Esophagus squamous epithelium (tissue), 4 donors: ENCODE data around the gene KDM6B.
"Not testable (repeated sequence)": the region's sequence is repeated elsewhere in the genome, so short reads cannot be mapped to it uniquely, and the experiment has no call there.

Experiments used
- POLR2A ChIP-seq, 4 donors: fragments of 450-650 bp; IDR thresholded peaks; one replicate each; pipeline ENCODE4 v1.6.1; 2017; ENCODE audit warnings: antibody characterized with exemption in 4 of 4, mild to moderate bottlenecking in 4 of 4, moderate library complexity in 3 of 4
- TF ChIP-seq, protein P1 (sequence below), 6 experiments: fragments of 450-650 bp in 4 of 6; fragments of 200-600 bp in 2 of 6; sonication (generic) in 2 of 6; IDR thresholded peaks; one replicate each; pipeline ENCODE4 v1.5.1; 2016 to 2019; ENCODE audit warnings: antibody characterized with exemption in 6 of 6, mild to moderate bottlenecking in 4 of 6, moderate library complexity in 4 of 6

DNA sequence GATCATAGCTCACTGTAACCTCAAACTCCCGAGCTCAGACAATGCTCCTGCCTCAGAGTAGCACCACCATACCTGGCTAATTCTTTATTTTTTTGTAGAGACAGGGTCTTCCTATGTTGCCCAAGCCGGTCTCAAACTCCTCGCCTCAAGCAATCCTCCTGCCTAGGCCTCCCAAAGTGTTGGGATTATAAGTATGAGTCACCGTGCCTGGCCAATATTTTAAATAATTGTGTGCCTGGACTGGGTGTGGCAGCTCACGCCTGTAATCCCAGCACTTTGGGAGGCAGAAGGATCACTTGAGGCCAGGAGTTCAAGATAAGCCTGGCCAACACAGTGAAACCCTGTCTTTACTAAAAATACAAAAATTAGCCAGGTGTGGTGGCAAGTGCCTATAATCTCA, 30.4 kb downstream of the KDM6B start:
- TF ChIP-seq POLR2A (IDR thresholded peaks at IDR 0.05) = not testable (repeated sequence)
- TF ChIP-seq, protein P1, sequence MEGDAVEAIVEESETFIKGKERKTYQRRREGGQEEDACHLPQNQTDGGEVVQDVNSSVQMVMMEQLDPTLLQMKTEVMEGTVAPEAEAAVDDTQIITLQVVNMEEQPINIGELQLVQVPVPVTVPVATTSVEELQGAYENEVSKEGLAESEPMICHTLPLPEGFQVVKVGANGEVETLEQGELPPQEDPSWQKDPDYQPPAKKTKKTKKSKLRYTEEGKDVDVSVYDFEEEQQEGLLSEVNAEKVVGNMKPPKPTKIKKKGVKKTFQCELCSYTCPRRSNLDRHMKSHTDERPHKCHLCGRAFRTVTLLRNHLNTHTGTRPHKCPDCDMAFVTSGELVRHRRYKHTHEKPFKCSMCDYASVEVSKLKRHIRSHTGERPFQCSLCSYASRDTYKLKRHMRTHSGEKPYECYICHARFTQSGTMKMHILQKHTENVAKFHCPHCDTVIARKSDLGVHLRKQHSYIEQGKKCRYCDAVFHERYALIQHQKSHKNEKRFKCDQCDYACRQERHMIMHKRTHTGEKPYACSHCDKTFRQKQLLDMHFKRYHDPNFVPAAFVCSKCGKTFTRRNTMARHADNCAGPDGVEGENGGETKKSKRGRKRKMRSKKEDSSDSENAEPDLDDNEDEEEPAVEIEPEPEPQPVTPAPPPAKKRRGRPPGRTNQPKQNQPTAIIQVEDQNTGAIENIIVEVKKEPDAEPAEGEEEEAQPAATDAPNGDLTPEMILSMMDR (IDR thresholded peaks at IDR 0.05) = not testable (repeated sequence)
